Measurements from ENCODE around the gene PCP4. TPM values are rescaled to one million over a fixed set of nuclear protein-coding genes. Genes with fewer than 3 reads are reported as not detected.
A peak's percentile ranks its signal among the peaks of the same experiment; 100 is the strongest.

Gene PCP4
- total RNA-seq, 1 donor from 2014 or later: 20.3 TPM

GRCh38 chr21:39852021-39852721 lies 15.1 kb upstream of the PCP4 start:
- Mint-ChIP-seq H3K9me3 (peaks cover 11% of the 10 kb centered on the region), H3K4me1 (ENCODE audit: unreplicated experiment) (peaks cover 41% of the 10 kb centered on the region), H3K27ac (peak overlapping the region; percentile 34), H3K27me3 (peaks cover 3% of the 10 kb centered on the region), H3K36me3 (peaks cover 3% of the 10 kb centered on the region), H3K4me3 (no peak overlapping the region)
- no peak for DNase-seq (ENCODE audit: extremely low spot score, unreplicated experiment)
- TF ChIP-seq CTCF (conservative IDR thresholded peaks at IDR 0.05): no peak

- TF ChIP-seq CTCF (conservative IDR thresholded peaks at IDR 0.05): no peak
- peaks cover 11% of the 10 kb centered on the region for H3K9me3 Mint-ChIP-seq
- peaks cover 3% of the 10 kb centered on the region for H3K27me3 Mint-ChIP-seq
- DNase-seq (ENCODE audit: extremely low spot score, unreplicated experiment): no peak
- no peak overlapping the region for H3K4me3 Mint-ChIP-seq
- H3K27ac Mint-ChIP-seq: peak overlapping the region; percentile 34
- peaks cover 3% of the 10 kb centered on the region for H3K36me3 Mint-ChIP-seq
- H3K4me1 Mint-ChIP-seq (ENCODE audit: unreplicated experiment): peaks cover 40% of the 10 kb centered on the region
Measured at GRCh38 chr21:39852726-39853500, 14.3 kb upstream of the PCP4 start.

GRCh38 chr21:39854572-39854971 lies 12.7 kb upstream of the PCP4 start:
- peaks cover 11% of the 10 kb centered on the region for H3K9me3 Mint-ChIP-seq
- peaks cover 3% of the 10 kb centered on the region for H3K27me3 Mint-ChIP-seq
- H3K27ac Mint-ChIP-seq: no peak overlapping the region
- DNase-seq (ENCODE audit: extremely low spot score, unreplicated experiment): no peak
- H3K36me3 Mint-ChIP-seq: peaks cover 3% of the 10 kb centered on the region
- no peak for TF ChIP-seq CTCF (conservative IDR thresholded peaks at IDR 0.05)
- H3K4me1 Mint-ChIP-seq (ENCODE audit: unreplicated experiment): peaks cover 24% of the 10 kb centered on the region
- no peak overlapping the region for H3K4me3 Mint-ChIP-seq

GRCh38 chr21:39855595-39855994 lies 11.6 kb upstream of the PCP4 start:
- Mint-ChIP-seq H3K9me3 (peaks cover 17% of the 10 kb centered on the region), H3K4me1 (ENCODE audit: unreplicated experiment) (peaks cover 17% of the 10 kb centered on the region), H3K27ac (no peak overlapping the region), H3K36me3 (peaks cover 3% of the 10 kb centered on the region), H3K27me3 (peaks cover 3% of the 10 kb centered on the region), H3K4me3 (no peak overlapping the region)
- no peak for TF ChIP-seq CTCF (conservative IDR thresholded peaks at IDR 0.05)
- no peak for DNase-seq (ENCODE audit: extremely low spot score, unreplicated experiment)

- no peaks in the 10 kb centered on the region for H3K36me3 Mint-ChIP-seq
- no peak for TF ChIP-seq CTCF (conservative IDR thresholded peaks at IDR 0.05)
- DNase-seq (ENCODE audit: extremely low spot score, unreplicated experiment): no peak
- H3K4me3 Mint-ChIP-seq: no peak overlapping the region
- H3K4me1 Mint-ChIP-seq (ENCODE audit: unreplicated experiment): no peaks in the 10 kb centered on the region
- H3K27ac Mint-ChIP-seq: no peak overlapping the region
- no peaks in the 10 kb centered on the region for H3K27me3 Mint-ChIP-seq
- peaks cover 9% of the 10 kb centered on the region for H3K9me3 Mint-ChIP-seq
Measured at GRCh38 chr21:39860600-39860999, 6.6 kb upstream of the PCP4 start.
